ENCODE results near the gene TBCD. TPM values are rescaled to one million over a fixed set of nuclear protein-coding genes. Genes with fewer than 3 reads are reported as not detected.

The TBCD gene
- total RNA-seq, 1 donor from 2014 or later: 156 TPM

GRCh38 chr17:82901856-82902255, 150.0 kb downstream of the TBCD start:
- Histone ChIP-seq H3K36me3 (peaks cover 9 to 29% of the 10 kb centered on the region in 2 donors), H3K9me3 (no peaks in the 10 kb centered on the region), H3K27ac (no peak overlapping the region), H3K4me1 (no peaks in the 10 kb centered on the region), H3K4me3 (no peak overlapping the region), H3K27me3 (no peaks in the 10 kb centered on the region)
- DNase-seq (ENCODE audit: low spot score in 2 of 2): no peak
- intact Hi-C loops (cut with DNase I): no loop called here
- TF ChIP-seq CTCF (IDR thresholded peaks at IDR 0.05): no peak

GRCh38 chr17:82902972-82903874, 151.4 kb downstream of the TBCD start:
- Histone ChIP-seq H3K27me3 (no peaks in the 10 kb centered on the region), H3K4me3 (no peak overlapping the region), H3K36me3 (peaks cover 11 to 31% of the 10 kb centered on the region in 2 donors), H3K9me3 (no peaks in the 10 kb centered on the region), H3K27ac (no peak overlapping the region), H3K4me1 (no peaks in the 10 kb centered on the region)
- intact Hi-C loops (cut with DNase I): no loop called here
- DNase-seq (ENCODE audit: low spot score in 2 of 2): no peak
- TF ChIP-seq CTCF (IDR thresholded peaks at IDR 0.05): no peak

- H3K27me3 ChIP-seq: no peaks in the 10 kb centered on the region
Measured at GRCh38 chr17:82905130-82905529, 153.3 kb downstream of the TBCD start.

GRCh38 chr17:82907797-82908542, 156.1 kb downstream of the TBCD start:
- H3K27ac ChIP-seq: no peak overlapping the region
- no peak overlapping the region for H3K4me3 ChIP-seq
- intact Hi-C loops (cut with DNase I): no loop called here
- H3K36me3 ChIP-seq: peaks cover 21 to 36% of the 10 kb centered on the region in 2 donors
- no peaks in the 10 kb centered on the region for H3K4me1 ChIP-seq
- TF ChIP-seq CTCF (IDR thresholded peaks at IDR 0.05): no peak
- DNase-seq (ENCODE audit: low spot score in 2 of 2): no peak
- no peaks in the 10 kb centered on the region for H3K9me3 ChIP-seq
- no peaks in the 10 kb centered on the region for H3K27me3 ChIP-seq

More at GRCh38 chr17:82905130-82905529, 153.3 kb downstream of the TBCD start:
- intact Hi-C loops (cut with DNase I): no loop called here
- no peak overlapping the region for H3K4me3 ChIP-seq
- peaks cover 17 to 31% of the 10 kb centered on the region in 2 donors for H3K36me3 ChIP-seq
- DNase-seq (ENCODE audit: low spot score in 2 of 2): no peak
- no peaks in the 10 kb centered on the region for H3K4me1 ChIP-seq
- TF ChIP-seq CTCF (IDR thresholded peaks at IDR 0.05): no peak
- no peaks in the 10 kb centered on the region for H3K9me3 ChIP-seq
- H3K27ac ChIP-seq: no peak overlapping the region

GRCh38 chr17:82908543-82909160, 156.8 kb downstream of the TBCD start:
- Histone ChIP-seq H3K4me1 (no peaks in the 10 kb centered on the region), H3K36me3 (peaks cover 24 to 31% of the 10 kb centered on the region in 2 donors), H3K9me3 (no peaks in the 10 kb centered on the region), H3K4me3 (no peak overlapping the region), H3K27ac (no peak overlapping the region), H3K27me3 (no peaks in the 10 kb centered on the region)
- no peak for TF ChIP-seq CTCF (IDR thresholded peaks at IDR 0.05)
- intact Hi-C loops (cut with DNase I): no loop called here
- no peak for DNase-seq (ENCODE audit: low spot score in 2 of 2)

Data from ascending aorta (tissue), 2 donors.